ENCODE data around the gene SLC29A2. TPM values are rescaled to one million over a fixed set of nuclear protein-coding genes. Genes with fewer than 3 reads are reported as not detected.
"Not testable (repeated sequence)": the region's sequence is repeated elsewhere in the genome, so short reads cannot be mapped to it uniquely, and the experiment has no call there.

SLC29A2 gene
- total RNA-seq, 2 experiments from 2014 or later, result 10.3 to 10.6 TPM

- H3K36me3 Mint-ChIP-seq, H3K4me3 Mint-ChIP-seq, POLR2A ChIA-PET, H3K27ac Mint-ChIP-seq, H3K27me3 Mint-ChIP-seq, DNase-seq, H3K9me3 Mint-ChIP-seq: not testable (repeated sequence)
- CTCF ChIA-PET, result interaction anchor here (1.2 kb wide), 2 partner anchors 12 to 16 kb away, joined by 3 to 4 read pairs; no protein-coding TSS in a partner anchor
- H3K4me1 Mint-ChIP-seq (ENCODE audit: low read depth), result peaks cover 16% of the 10 kb centered on the region
- intact Hi-C loops (cut with micrococcal nuclease), result loop anchor here (2.0 kb wide), 1 partner anchor 13 kb away; no protein-coding TSS in a partner anchor
Measured at GRCh38 chr11:66373690-66374287, 2.2 kb upstream of the SLC29A2 start.

- Mint-ChIP-seq H3K27ac (no peak overlapping the region), H3K9me3 (no peaks in the 10 kb centered on the region), H3K36me3 (peaks cover 6% of the 10 kb centered on the region), H3K4me1 (ENCODE audit: low read depth) (peaks cover 16% of the 10 kb centered on the region), H3K27me3 (no peaks in the 10 kb centered on the region), H3K4me3 (no peak overlapping the region)
- intact Hi-C loops (cut with micrococcal nuclease), result loop anchor here (2.0 kb wide), 1 partner anchor 14 kb away; no protein-coding TSS in a partner anchor
- CTCF ChIA-PET, result interaction anchor here (1.2 kb wide), 1 partner anchor 13 kb away, joined by 3 read pairs; no protein-coding TSS in a partner anchor
- no peak for DNase-seq
- POLR2A ChIA-PET, result no interaction called here
Measured at GRCh38 chr11:66373265-66373664, 1.7 kb upstream of the SLC29A2 start.

GRCh38 chr11:66369073-66369894, 2.3 kb downstream of the SLC29A2 start:
- no peaks in the 10 kb centered on the region for H3K27me3 Mint-ChIP-seq
- intact Hi-C loops (cut with micrococcal nuclease), result no loop called here
- no peak overlapping the region for H3K27ac Mint-ChIP-seq
- peak overlapping the region; percentile 83 for H3K4me3 Mint-ChIP-seq
- H3K9me3 Mint-ChIP-seq, result no peaks in the 10 kb centered on the region
- no peak for DNase-seq
- ChIA-PET CTCF (interaction anchor here (1.2 kb wide), 1 partner anchor 17 kb away, joined by 3 read pairs; no protein-coding TSS in a partner anchor), POLR2A (no interaction called here)
- peaks cover 9% of the 10 kb centered on the region for H3K36me3 Mint-ChIP-seq
- H3K4me1 Mint-ChIP-seq (ENCODE audit: low read depth), result peaks cover 16% of the 10 kb centered on the region

GRCh38 chr11:66368484-66368883, 3.1 kb downstream of the SLC29A2 start:
- Mint-ChIP-seq H3K27ac (no peak overlapping the region), H3K27me3 (no peaks in the 10 kb centered on the region), H3K9me3 (no peaks in the 10 kb centered on the region), H3K36me3 (peaks cover 9% of the 10 kb centered on the region), H3K4me3 (no peak overlapping the region), H3K4me1 (ENCODE audit: low read depth) (peaks cover 16% of the 10 kb centered on the region)
- ChIA-PET POLR2A (no interaction called here), CTCF (no interaction called here)
- no peak for DNase-seq
- intact Hi-C loops (cut with micrococcal nuclease), result no loop called here

- H3K36me3 Mint-ChIP-seq, result peaks cover 9% of the 10 kb centered on the region
- H3K27ac Mint-ChIP-seq, result no peak overlapping the region
- H3K4me3 Mint-ChIP-seq, result no peak overlapping the region
- ChIA-PET POLR2A (no interaction called here), CTCF (interaction anchor here (2.4 kb wide), 1 partner anchor 19 kb away, joined by 12 read pairs; no protein-coding TSS in a partner anchor)
- intact Hi-C loops (cut with micrococcal nuclease), result no loop called here
- DNase-seq, result no peak
- peaks cover 15% of the 10 kb centered on the region for H3K4me1 Mint-ChIP-seq (ENCODE audit: low read depth)
- H3K27me3 Mint-ChIP-seq, result no peaks in the 10 kb centered on the region
- no peaks in the 10 kb centered on the region for H3K9me3 Mint-ChIP-seq
Measured at GRCh38 chr11:66367561-66368312, 3.8 kb downstream of the SLC29A2 start.

- intact Hi-C loops (cut with micrococcal nuclease), result no loop called here
- POLR2A ChIA-PET, result no interaction called here
- no peak for DNase-seq
- no peaks in the 10 kb centered on the region for H3K27me3 Mint-ChIP-seq
- H3K9me3 Mint-ChIP-seq, result no peaks in the 10 kb centered on the region
- CTCF ChIA-PET, result interaction anchor here (0.5 to 2.4 kb wide), 5 partner anchors 20 to 190 kb away, joined by 3 to 12 read pairs (median 4); partner anchors contain the start of gene BRMS1
- no peak overlapping the region for H3K27ac Mint-ChIP-seq
- peaks cover 12% of the 10 kb centered on the region for H3K4me1 Mint-ChIP-seq (ENCODE audit: low read depth)
- no peak overlapping the region for H3K4me3 Mint-ChIP-seq
- H3K36me3 Mint-ChIP-seq, result peaks cover 9% of the 10 kb centered on the region
Measured at GRCh38 chr11:66366844-66367477, 4.6 kb downstream of the SLC29A2 start.

GRCh38 chr11:66365711-66366619, 5.6 kb downstream of the SLC29A2 start:
- intact Hi-C loops (cut with micrococcal nuclease), result no loop called here
- peaks cover 12% of the 10 kb centered on the region for H3K4me1 Mint-ChIP-seq (ENCODE audit: low read depth)
- H3K4me3 Mint-ChIP-seq, result no peak overlapping the region
- no peak overlapping the region for H3K27ac Mint-ChIP-seq
- ChIA-PET POLR2A (no interaction called here), CTCF (interaction anchor here (0.5 to 4.0 kb wide), 10 partner anchors 11 to 189 kb away, joined by 3 to 19 read pairs (median 4); partner anchors contain the start of gene BRMS1)
- H3K9me3 Mint-ChIP-seq, result no peaks in the 10 kb centered on the region
- H3K27me3 Mint-ChIP-seq, result no peaks in the 10 kb centered on the region
- peaks cover 11% of the 10 kb centered on the region for H3K36me3 Mint-ChIP-seq
- no peak for DNase-seq

- ChIA-PET POLR2A (no interaction called here), CTCF (interaction anchor here (0.9 to 4.0 kb wide), 10 partner anchors 10 to 56 kb away, joined by 3 to 19 read pairs (median 4); partner anchors contain the start of gene BRMS1)
- intact Hi-C loops (cut with micrococcal nuclease), result no loop called here
- Mint-ChIP-seq H3K9me3 (no peaks in the 10 kb centered on the region), H3K4me1 (ENCODE audit: low read depth) (peaks cover 7% of the 10 kb centered on the region), H3K4me3 (no peak overlapping the region), H3K27ac (no peak overlapping the region), H3K27me3 (no peaks in the 10 kb centered on the region), H3K36me3 (peaks cover 11% of the 10 kb centered on the region)
- DNase-seq, result no peak
Measured at GRCh38 chr11:66365166-66365565, 6.4 kb downstream of the SLC29A2 start.

GRCh38 chr11:66363805-66364535, 7.6 kb downstream of the SLC29A2 start:
- DNase-seq, result peak; percentile 84
- Mint-ChIP-seq H3K27me3 (no peaks in the 10 kb centered on the region), H3K36me3 (peaks cover 6% of the 10 kb centered on the region), H3K27ac (no peak overlapping the region), H3K9me3 (no peaks in the 10 kb centered on the region), H3K4me1 (ENCODE audit: low read depth) (no peaks in the 10 kb centered on the region), H3K4me3 (no peak overlapping the region)
- intact Hi-C loops (cut with micrococcal nuclease), result no loop called here
- POLR2A ChIA-PET, result interaction anchor here (0.8 kb wide), 1 partner anchor 8 kb away, joined by 3 read pairs; the partner anchor contains the start of gene SLC29A2
- CTCF ChIA-PET, result interaction anchor here (0.5 to 4.0 kb wide), 24 partner anchors 8 to 573 kb away, joined by 3 to 19 read pairs (median 4); partner anchors contain the start of genes B4GAT1, BRMS1, SLC29A2 and YIF1A

GRCh38 chr11:66363187-66363601, 8.4 kb downstream of the SLC29A2 start:
- CTCF ChIA-PET, result interaction anchor here (0.5 to 4.0 kb wide), 19 partner anchors 8 to 479 kb away, joined by 3 to 19 read pairs (median 4); partner anchors contain the start of genes B4GAT1, BRMS1, SLC29A2 and YIF1A
- Mint-ChIP-seq H3K27ac (no peak overlapping the region), H3K9me3 (no peaks in the 10 kb centered on the region), H3K4me3 (no peak overlapping the region), H3K4me1 (ENCODE audit: low read depth) (no peaks in the 10 kb centered on the region), H3K27me3 (no peaks in the 10 kb centered on the region), H3K36me3 (peaks cover 6% of the 10 kb centered on the region)
- intact Hi-C loops (cut with micrococcal nuclease), result no loop called here
- DNase-seq, result no peak
- POLR2A ChIA-PET, result interaction anchor here (0.8 kb wide), 1 partner anchor 9 kb away, joined by 3 read pairs; the partner anchor contains the start of gene SLC29A2

All from activated CD4-positive, alpha-beta memory T cell treated with anti-CD3 and anti-CD28 coated beads for 36 hours (primary cell).